ENCODE measurements around the gene AREG. TPM values are rescaled to one million over a fixed set of nuclear protein-coding genes. Genes with fewer than 3 reads are reported as not detected.
A peak's percentile ranks its signal among the peaks of the same experiment; 100 is the strongest.

Gene AREG
- polyA plus RNA-seq, 1 donor (not counting 4 experiments of a cell fraction or from before 2014, with no cell fraction given): 1,566 TPM

DNA sequence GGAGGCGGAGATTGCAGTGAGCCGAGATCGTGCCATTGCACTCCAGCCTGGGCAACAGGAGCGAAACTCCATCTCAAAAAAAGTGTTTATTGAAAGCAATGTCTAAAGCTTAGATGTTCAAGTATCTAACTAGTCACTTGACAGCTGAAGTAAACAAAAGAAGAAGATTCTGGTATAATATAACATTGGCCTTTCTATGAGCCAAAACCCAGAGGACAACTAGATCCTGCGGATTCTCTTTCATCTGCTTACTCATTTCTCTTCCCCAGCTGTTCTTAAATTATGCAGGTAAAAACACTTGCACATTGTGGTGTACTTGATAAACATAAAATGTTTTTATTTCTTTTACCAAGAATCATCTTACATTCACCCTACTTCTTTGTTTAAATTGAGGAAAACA, 24.1 kb upstream of the AREG start:
- H3K9ac ChIP-seq (ENCODE audit: control insufficient read depth, extremely low read depth, insufficient read depth, low read length): no peak overlapping the region
- no peak for TF ChIP-seq EZH2 (IDR thresholded peaks at IDR 0.05; ENCODE audit: low read length)
- TF ChIP-seq, protein P1, sequence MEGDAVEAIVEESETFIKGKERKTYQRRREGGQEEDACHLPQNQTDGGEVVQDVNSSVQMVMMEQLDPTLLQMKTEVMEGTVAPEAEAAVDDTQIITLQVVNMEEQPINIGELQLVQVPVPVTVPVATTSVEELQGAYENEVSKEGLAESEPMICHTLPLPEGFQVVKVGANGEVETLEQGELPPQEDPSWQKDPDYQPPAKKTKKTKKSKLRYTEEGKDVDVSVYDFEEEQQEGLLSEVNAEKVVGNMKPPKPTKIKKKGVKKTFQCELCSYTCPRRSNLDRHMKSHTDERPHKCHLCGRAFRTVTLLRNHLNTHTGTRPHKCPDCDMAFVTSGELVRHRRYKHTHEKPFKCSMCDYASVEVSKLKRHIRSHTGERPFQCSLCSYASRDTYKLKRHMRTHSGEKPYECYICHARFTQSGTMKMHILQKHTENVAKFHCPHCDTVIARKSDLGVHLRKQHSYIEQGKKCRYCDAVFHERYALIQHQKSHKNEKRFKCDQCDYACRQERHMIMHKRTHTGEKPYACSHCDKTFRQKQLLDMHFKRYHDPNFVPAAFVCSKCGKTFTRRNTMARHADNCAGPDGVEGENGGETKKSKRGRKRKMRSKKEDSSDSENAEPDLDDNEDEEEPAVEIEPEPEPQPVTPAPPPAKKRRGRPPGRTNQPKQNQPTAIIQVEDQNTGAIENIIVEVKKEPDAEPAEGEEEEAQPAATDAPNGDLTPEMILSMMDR (optimal IDR thresholded peaks at IDR 0.05 in 1 of 3, IDR thresholded peaks at IDR 0.05 in 1 of 3, conservative IDR thresholded peaks at IDR 0.05 in 1 of 3; ENCODE audit: extremely low read depth in 1 of 3, insufficient read depth in 2 of 3, low read length in 3 of 3): no peak
- H4K20me1 ChIP-seq (ENCODE audit: control insufficient read depth, extremely low read depth, insufficient read depth, low read length): no peaks in the 10 kb centered on the region
- H3K36me3 ChIP-seq (ENCODE audit: control insufficient read depth in 2 of 2, extremely low read depth in 1 of 2, insufficient read depth in 2 of 2, low read length in 2 of 2): no peaks in the 10 kb centered on the region
- peaks cover 2% of the 10 kb centered on the region for H3K79me2 ChIP-seq (ENCODE audit: control insufficient read depth, insufficient read depth, low read length)
- no peak overlapping the region for H3K4me2 ChIP-seq (ENCODE audit: control insufficient read depth, extremely low read depth, insufficient read depth, low read depth, low read length)
- H2AFZ ChIP-seq (ENCODE audit: control insufficient read depth, low read length): no peak overlapping the region
- DNase-seq (ENCODE audit: low read depth, low spot score): no peak
- peaks cover 51% of the 10 kb centered on the region for H3K4me1 ChIP-seq (ENCODE audit: control insufficient read depth, extremely low read depth, insufficient read depth, low read length)
- dilution Hi-C loops (cut with MboI; ENCODE audit: extremely low pct_ligation_motif_present, low sequenced_read_pairs): no loop called here
- no peak overlapping the region for H3K27ac ChIP-seq (ENCODE audit: control insufficient read depth, insufficient read depth, low read length)
- no peak overlapping the region for H3K4me3 ChIP-seq (ENCODE audit: control insufficient read depth in 2 of 3, extremely low read depth in 1 of 3, insufficient read depth in 2 of 3, low read depth in 1 of 3, low read length in 3 of 3)
- no peaks in the 10 kb centered on the region for H3K27me3 ChIP-seq (ENCODE audit: control insufficient read depth, extremely low read depth, insufficient read depth, low read length)
- no peaks in the 10 kb centered on the region for H3K9me1 ChIP-seq (ENCODE audit: control insufficient read depth, extremely low read depth, insufficient read depth, low read length)
- no peaks in the 10 kb centered on the region for H3K9me3 ChIP-seq (ENCODE audit: control insufficient read depth, low read depth, low read length)
- no peak for FAIRE-seq

DNA sequence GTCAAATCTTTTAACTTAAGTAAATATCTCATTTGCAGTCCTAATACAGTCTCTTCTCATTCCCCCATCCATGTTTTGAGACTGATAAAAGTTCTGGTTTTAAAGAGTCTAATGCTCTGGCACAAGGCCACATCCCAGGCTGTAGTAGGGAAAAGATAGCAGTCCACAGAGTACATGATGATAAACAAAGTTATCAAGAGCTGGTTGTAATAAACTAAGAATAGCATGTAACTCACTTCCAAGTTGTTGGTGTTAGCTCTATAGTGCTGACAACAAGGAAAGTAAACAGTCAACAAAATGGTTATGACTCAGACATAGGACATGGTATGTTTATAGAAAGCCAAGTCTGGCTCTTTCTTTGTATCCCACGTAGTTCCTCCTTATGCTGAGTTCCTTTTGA, 21.8 kb upstream of the AREG start:
- FAIRE-seq: peak; percentile 92
- Histone ChIP-seq H3K4me3 (ENCODE audit: control insufficient read depth in 2 of 3, extremely low read depth in 1 of 3, insufficient read depth in 2 of 3, low read depth in 1 of 3, low read length in 3 of 3) (no peak overlapping the region), H3K79me2 (ENCODE audit: control insufficient read depth, insufficient read depth, low read length) (no peaks in the 10 kb centered on the region), H3K36me3 (ENCODE audit: control insufficient read depth in 2 of 2, extremely low read depth in 1 of 2, insufficient read depth in 2 of 2, low read length in 2 of 2) (no peaks in the 10 kb centered on the region), H3K27ac (ENCODE audit: control insufficient read depth, insufficient read depth, low read length) (peak overlapping the region; percentile 9), H3K27me3 (ENCODE audit: control insufficient read depth, extremely low read depth, insufficient read depth, low read length) (no peaks in the 10 kb centered on the region), H3K9ac (ENCODE audit: control insufficient read depth, extremely low read depth, insufficient read depth, low read length) (no peak overlapping the region), H3K9me1 (ENCODE audit: control insufficient read depth, extremely low read depth, insufficient read depth, low read length) (no peaks in the 10 kb centered on the region), H3K4me1 (ENCODE audit: control insufficient read depth, extremely low read depth, insufficient read depth, low read length) (peaks cover 50% of the 10 kb centered on the region), H3K9me3 (ENCODE audit: control insufficient read depth, low read depth, low read length) (no peaks in the 10 kb centered on the region), H3K4me2 (ENCODE audit: control insufficient read depth, extremely low read depth, insufficient read depth, low read depth, low read length) (no peak overlapping the region), H2AFZ (ENCODE audit: control insufficient read depth, low read length) (no peak overlapping the region), H4K20me1 (ENCODE audit: control insufficient read depth, extremely low read depth, insufficient read depth, low read length) (no peaks in the 10 kb centered on the region)
- no peak for DNase-seq (ENCODE audit: low read depth, low spot score)
- no peak for TF ChIP-seq EZH2 (IDR thresholded peaks at IDR 0.05; ENCODE audit: low read length)
- TF ChIP-seq, protein P1 (optimal IDR thresholded peaks at IDR 0.05 in 1 of 3, IDR thresholded peaks at IDR 0.05 in 1 of 3, conservative IDR thresholded peaks at IDR 0.05 in 1 of 3; ENCODE audit: extremely low read depth in 1 of 3, insufficient read depth in 2 of 3, low read length in 3 of 3): no peak
- dilution Hi-C loops (cut with MboI; ENCODE audit: extremely low pct_ligation_motif_present, low sequenced_read_pairs): no loop called here
